HG03108 (cell line): ENCODE measurements around the gene MXD3.
"Not testable (repeated sequence)": the region's sequence is repeated elsewhere in the genome, so short reads cannot be mapped to it uniquely, and the experiment has no call there.

Experiments
- ATAC-seq: cut with Tn5 transposase; IDR thresholded peaks from one replicate; pipeline ENCODE4 v1.9.1; 2021; ENCODE audit warnings: moderate library complexity; ENCODE audit not compliant: unreplicated experiment

The MXD3 gene

GRCh38 chr5:177343777-177344176 is 32.1 kb upstream of the MXD3 start:
- ATAC-seq, result no peak

GRCh38 chr5:177343000-177343399 is 31.3 kb upstream of the MXD3 start:
- not testable (repeated sequence) for ATAC-seq

- no peak for ATAC-seq
Observed at GRCh38 chr5:177339107-177339638, 27.5 kb upstream of the MXD3 start.

- ATAC-seq, result no peak
Observed at GRCh38 chr5:177338251-177339106, 26.8 kb upstream of the MXD3 start.

GRCh38 chr5:177336603-177337494 is 25.2 kb upstream of the MXD3 start:
- ATAC-seq, result no peak

GRCh38 chr5:177336112-177336511 is 24.4 kb upstream of the MXD3 start:
- no peak for ATAC-seq

GRCh38 chr5:177335701-177336065 is 24.0 kb upstream of the MXD3 start:
- ATAC-seq, result no peak

- ATAC-seq, result no peak
Observed at GRCh38 chr5:177334781-177335700, 23.3 kb upstream of the MXD3 start.

- no peak for ATAC-seq
Observed at GRCh38 chr5:177334155-177334551, 22.5 kb upstream of the MXD3 start.

GRCh38 chr5:177333420-177334154 is 21.9 kb upstream of the MXD3 start:
- ATAC-seq, result no peak

GRCh38 chr5:177332896-177333260 is 21.2 kb upstream of the MXD3 start:
- ATAC-seq, result no peak

GRCh38 chr5:177332031-177332895 is 20.6 kb upstream of the MXD3 start:
- ATAC-seq, result no peak

GRCh38 chr5:177330991-177331842 is 19.5 kb upstream of the MXD3 start:
- ATAC-seq, result no peak

GRCh38 chr5:177329883-177330282 is 18.2 kb upstream of the MXD3 start:
- no peak for ATAC-seq

GRCh38 chr5:177328545-177329231 is 17.0 kb upstream of the MXD3 start:
- ATAC-seq, result no peak

GRCh38 chr5:177327539-177328522 is 16.1 kb upstream of the MXD3 start:
- ATAC-seq, result no peak
